A549 (cell line): Measurements from ENCODE around the gene GIT2. TPM values are rescaled to one million over a fixed set of nuclear protein-coding genes. Genes with fewer than 3 reads are reported as not detected.

ENCODE experiments used
- ATAC-seq, 2 experiments: fragments of 200-7000 bp in 1 of 2; fragments of >200 bp in 1 of 2; cut with Nextera tagmentation in 1 of 2; cut with Tn5 transposase in 1 of 2; 3 replicates each; pipeline versions ENCODE4 v1.8.0 to v1.9.1; 2018 to 2020; ENCODE audit warnings: mild to moderate bottlenecking in 1 of 2, moderate library complexity in 1 of 2
- CTCF ChIA-PET: fragments of 300-600 bp; sonication (Branson Sonifier 250); formaldehyde crosslinking; extraction: SDS; loops from one replicate; lab custom pipeline; 2021; ENCODE audit warnings: antibody characterized with exemption, inconsistent platforms; lab: Yijun Ruan, JAX
- POLR2A ChIA-PET: fragments of 350-600 bp; formaldehyde crosslinking; extraction: SDS; loops from one replicate; lab custom pipeline; 2021; ENCODE audit warnings: antibody characterized with exemption, inconsistent platforms; lab: Yijun Ruan, JAX
- DNase-seq, 2 experiments: peaks; one replicate each; pipeline versions ENCODE4 v3.0.0 to v3.0.0-alpha.2; 2011 to 2016; ENCODE audit warnings: low read depth in 1 of 2, low spot score in 1 of 2
- FAIRE-seq: peaks from 2 replicates; lab custom pipeline; 2011; peaks lifted over from hg19 to GRCh38; lab: Jason Lieb, UNC
- H3K27ac ChIP-seq, 2 experiments: fragments of >200 bp; sonication (Bioruptor Twin); formaldehyde crosslinking; 3 replicates each; pipeline ENCODE4 v1.5.1; 2016 to 2017
- H3K4me1 ChIP-seq: fragments of >200 bp; sonication (Bioruptor Twin); formaldehyde crosslinking; 3 replicates; pipeline ENCODE4 v1.6.1; 2016
- H3K4me2 ChIP-seq: fragments of >200 bp; sonication (Bioruptor Twin); formaldehyde crosslinking; 3 replicates; pipeline ENCODE4 v1.6.1; 2016
- H3K4me3 ChIP-seq: fragments of >200 bp; sonication (Bioruptor Twin); formaldehyde crosslinking; 3 replicates; pipeline ENCODE4 v1.5.1; 2016
- H3K9me3 ChIP-seq: fragments of >200 bp; sonication (Bioruptor Twin); formaldehyde crosslinking; 3 replicates; pipeline ENCODE4 v1.6.1; 2016
- BHLHE40 ChIP-seq: IDR thresholded peaks from 2 replicates; pipeline ENCODE4 v1.6.1; 2012; ENCODE audit warnings: low read depth, low read length, inconsistent platforms
- CEBPB ChIP-seq, 2 experiments: fragments of >200 bp in 1 of 2; sonication (Bioruptor Twin) in 1 of 2; formaldehyde crosslinking in 1 of 2; IDR thresholded peaks; 2 replicates each; pipeline ENCODE4 v1.6.1; 2012 to 2016
- CHD4 ChIP-seq: fragments of 200-600 bp; sonication (generic); IDR thresholded peaks from 2 replicates; pipeline ENCODE4 v1.6.1; 2016; ENCODE audit warnings: antibody characterized with exemption, mild to moderate bottlenecking, borderline replicate concordance
- EHF ChIP-seq: fragments of 250-450 bp; sonication (Bioruptor Pico); IDR thresholded peaks from 2 replicates; pipeline ENCODE4 v1.5.0; 2020; ENCODE audit warnings: mild to moderate bottlenecking
- EP300 ChIP-seq, 2 experiments: fragments of >200 bp; sonication (Bioruptor Twin); formaldehyde crosslinking; IDR thresholded peaks; 2 replicates in 1 of 2; 3 replicates in 1 of 2; pipeline ENCODE4 v1.6.1; 2016 to 2017
- ESRRA ChIP-seq: fragments of 150-350 bp; IDR thresholded peaks from 2 replicates; pipeline ENCODE4 v1.6.1; 2014; ENCODE audit warnings: mild to moderate bottlenecking, low read length, borderline replicate concordance
- FOSB ChIP-seq: fragments of 250-450 bp; sonication (Bioruptor Pico); IDR thresholded peaks from 2 replicates; pipeline ENCODE4 v1.5.0; 2020; ENCODE audit warnings: mild to moderate bottlenecking, moderate library complexity
- GATA3 ChIP-seq: IDR thresholded peaks from 2 replicates; pipeline ENCODE4 v1.6.1; 2012; ENCODE audit warnings: borderline replicate concordance
- HEYL ChIP-seq: fragments of 250-450 bp; sonication (Bioruptor Pico); IDR thresholded peaks from 2 replicates; pipeline ENCODE4 v1.8.0; 2021; ENCODE audit warnings: mild to moderate bottlenecking, moderate library complexity
- HOXA7 ChIP-seq: fragments of 250-450 bp; sonication (Bioruptor Pico); IDR thresholded peaks from 2 replicates; pipeline ENCODE4 v1.5.0; 2020; ENCODE audit warnings: mild to moderate bottlenecking, moderate library complexity
- HOXB5 ChIP-seq: fragments of 250-450 bp; sonication (Bioruptor Pico); IDR thresholded peaks from 2 replicates; pipeline ENCODE4 v1.5.0; 2020; ENCODE audit warnings: mild to moderate bottlenecking, moderate library complexity
- MAFK ChIP-seq: fragments of 450-650 bp; IDR thresholded peaks from 2 replicates; pipeline ENCODE4 v1.6.1; 2014; ENCODE audit not compliant: partially characterized antibody
- MYC ChIP-seq: IDR thresholded peaks from 2 replicates; pipeline ENCODE4 v1.6.1; 2012; ENCODE audit warnings: mild to moderate bottlenecking, inconsistent platforms, low read length, improper control_type of control experiment, borderline replicate concordance
- NFE2L2 ChIP-seq: fragments of 150-350 bp; conservative IDR thresholded peaks from 2 replicates; pipeline ENCODE4 v1.6.1; 2014; ENCODE audit warnings: low read length
- NR3C1 ChIP-seq: fragments of >200 bp; sonication (Bioruptor Twin); formaldehyde crosslinking; IDR thresholded peaks from 3 replicates; pipeline ENCODE4 v1.6.1; 2017
- POLR2A ChIP-seq: IDR thresholded peaks from 2 replicates; pipeline ENCODE4 v1.6.1; 2012; ENCODE audit warnings: mild to moderate bottlenecking, low read length
- RAD21 ChIP-seq, 2 experiments: fragments of >200 bp in 1 of 2; sonication (Bioruptor Twin) in 1 of 2; formaldehyde crosslinking in 1 of 2; IDR thresholded peaks in 1 of 2; conservative IDR thresholded peaks in 1 of 2; 2 replicates in 1 of 2; 3 replicates in 1 of 2; pipeline ENCODE4 v1.6.1; 2012 to 2018; ENCODE audit warnings: inconsistent platforms in 1 of 2
- SMC3 ChIP-seq: fragments of >200 bp; sonication (Bioruptor Twin); formaldehyde crosslinking; IDR thresholded peaks from 3 replicates; pipeline ENCODE4 v1.6.1; 2018; ENCODE audit warnings: inconsistent platforms
- SREBF2 ChIP-seq: fragments of 450-650 bp; IDR thresholded peaks from 2 replicates; pipeline ENCODE4 v1.6.1; 2014; ENCODE audit warnings: mild to moderate bottlenecking, moderate library complexity
- ZC3H11A ChIP-seq: fragments of 450-650 bp; IDR thresholded peaks from 2 replicates; pipeline ENCODE4 v1.6.1; 2014; ENCODE audit warnings: antibody characterized with exemption, mild to moderate bottlenecking
- ZNF302 ChIP-seq: fragments of 250-450 bp; sonication (Bioruptor Pico); IDR thresholded peaks from 2 replicates; pipeline ENCODE4 v1.9.0; 2021; ENCODE audit warnings: inconsistent platforms, mild to moderate bottlenecking, moderate library complexity
- ZSCAN20 ChIP-seq: fragments of 250-450 bp; sonication (Bioruptor Pico); IDR thresholded peaks from 2 replicates; pipeline ENCODE4 v1.8.0; 2022; ENCODE audit warnings: mild to moderate bottlenecking, moderate library complexity
- WGBS: methylation state at CpG from one replicate; pipeline ENCODE4 v1.1.6; 2017; ENCODE audit errors: missing lambda C conversion rate; 5-methylcytosine and 5-hydroxymethylcytosine counted together
- polyA plus RNA-seq, 4 experiments: library from polyadenylated mRNA; depleted of rRNA in 3 of 4; stranded (reverse); fragments of >200 nt; fragmentation: RNase III in 1 of 4; extraction: RNeasy Plus Mini Kit Qiagen cat#74134 plus additional on column Dnase treatment in 1 of 4; gene quantifications; 2 replicates in 3 of 4; 3 replicates in 1 of 4; pipeline ENCODE4 v1.2.3, GENCODE V29; 2011 to 2017
- TF ChIP-seq, protein P1 (sequence below): fragments of 250-450 bp; sonication (Bioruptor Pico); IDR thresholded peaks from 2 replicates; pipeline ENCODE4 v1.5.0; 2020; ENCODE audit warnings: low read depth, mild to moderate bottlenecking, moderate library complexity
- TF ChIP-seq, protein P2 (sequence below): fragments of >200 bp; sonication (Bioruptor Twin); formaldehyde crosslinking; IDR thresholded peaks from 3 replicates; pipeline ENCODE4 v1.6.1; 2016
- TF ChIP-seq, protein P3 (sequence below): fragments of >200 bp; sonication (Bioruptor Twin); formaldehyde crosslinking; IDR thresholded peaks from 2 replicates; pipeline ENCODE4 v1.6.1; 2016
- TF ChIP-seq, protein P4 (sequence below): fragments of 200-600 bp; sonication (generic); IDR thresholded peaks from 2 replicates; pipeline ENCODE4 v1.6.1; 2016; ENCODE audit warnings: antibody characterized with exemption, mild to moderate bottlenecking, moderate library complexity

GIT2 gene
- polyA plus RNA-seq, 2 of the 4 experiments (the other 2 are of a cell fraction), result 18.5 to 38.0 TPM

DNA sequence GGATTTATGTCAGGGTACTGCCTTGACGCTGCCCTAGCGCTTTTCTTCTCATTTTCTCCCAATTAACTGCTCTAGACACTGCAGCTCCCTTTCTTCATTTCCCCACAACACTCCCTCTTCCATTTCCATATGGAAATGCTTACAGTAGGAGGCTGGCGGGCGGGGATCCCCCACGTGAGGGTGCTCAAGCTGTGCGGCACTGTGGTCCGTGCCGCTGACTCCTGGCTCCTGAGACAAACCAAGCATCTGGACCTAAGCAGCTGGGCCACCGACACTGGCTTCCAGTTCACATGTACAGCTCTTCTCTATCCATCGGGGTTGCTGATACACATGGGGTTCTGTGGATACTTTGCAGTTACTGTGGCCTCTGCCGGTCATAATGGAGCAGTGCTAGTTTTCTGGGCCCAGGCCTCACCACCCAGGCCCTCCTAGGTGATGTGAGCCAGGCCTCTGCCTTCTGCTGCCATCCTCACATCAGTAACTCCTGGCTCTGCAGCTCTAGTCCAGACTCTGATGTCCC lies 75.8 kb downstream of the GIT2 start:
- DNase-seq (no peak), ATAC-seq (no peak), FAIRE-seq (no peak)
- H3K4me2 ChIP-seq, result no peak overlapping the region
- POLR2A ChIA-PET, result interaction anchor here (0.5 kb wide), 1 partner anchor 47 kb away, joined by 4 read pairs; no protein-coding TSS in a partner anchor
- WGBS, result 89% methylated on average over 11 of the region's 11 CpGs
- H3K9me3 ChIP-seq, result no peaks in the 10 kb centered on the region
- H3K27ac ChIP-seq, result no peak overlapping the region
- TF ChIP-seq RAD21 (conservative IDR thresholded peaks at IDR 0.05 in 1 of 2, IDR thresholded peaks at IDR 0.05 in 1 of 2) (no peak), GATA3 (no peak), BHLHE40 (no peak), MAFK (no peak), NR3C1 (no peak), ZSCAN20 (CRISPR knock-in tag) (no peak), POLR2A (no peak), ESRRA (no peak), ZC3H11A (no peak), SMC3 (no peak), ZNF302 (CRISPR knock-in tag) (no peak), HOXB5 (no peak), EHF (CRISPR knock-in tag) (no peak), CEBPB (IDR thresholded peaks at IDR 0.05) (no peak), EP300 (IDR thresholded peaks at IDR 0.05) (no peak)
- TF ChIP-seq, protein P1, sequence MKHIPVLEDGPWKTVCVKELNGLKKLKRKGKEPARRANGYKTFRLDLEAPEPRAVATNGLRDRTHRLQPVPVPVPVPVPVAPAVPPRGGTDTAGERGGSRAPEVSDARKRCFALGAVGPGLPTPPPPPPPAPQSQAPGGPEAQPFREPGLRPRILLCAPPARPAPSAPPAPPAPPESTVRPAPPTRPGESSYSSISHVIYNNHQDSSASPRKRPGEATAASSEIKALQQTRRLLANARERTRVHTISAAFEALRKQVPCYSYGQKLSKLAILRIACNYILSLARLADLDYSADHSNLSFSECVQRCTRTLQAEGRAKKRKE, result no peak
- TF ChIP-seq, protein P2, sequence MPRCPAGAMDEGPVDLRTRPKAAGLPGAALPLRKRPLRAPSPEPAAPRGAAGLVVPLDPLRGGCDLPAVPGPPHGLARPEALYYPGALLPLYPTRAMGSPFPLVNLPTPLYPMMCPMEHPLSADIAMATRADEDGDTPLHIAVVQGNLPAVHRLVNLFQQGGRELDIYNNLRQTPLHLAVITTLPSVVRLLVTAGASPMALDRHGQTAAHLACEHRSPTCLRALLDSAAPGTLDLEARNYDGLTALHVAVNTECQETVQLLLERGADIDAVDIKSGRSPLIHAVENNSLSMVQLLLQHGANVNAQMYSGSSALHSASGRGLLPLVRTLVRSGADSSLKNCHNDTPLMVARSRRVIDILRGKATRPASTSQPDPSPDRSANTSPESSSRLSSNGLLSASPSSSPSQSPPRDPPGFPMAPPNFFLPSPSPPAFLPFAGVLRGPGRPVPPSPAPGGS, result no peak
- TF ChIP-seq, protein P3, sequence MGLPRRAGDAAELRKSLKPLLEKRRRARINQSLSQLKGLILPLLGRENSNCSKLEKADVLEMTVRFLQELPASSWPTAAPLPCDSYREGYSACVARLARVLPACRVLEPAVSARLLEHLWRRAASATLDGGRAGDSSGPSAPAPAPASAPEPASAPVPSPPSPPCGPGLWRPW, result no peak
- H3K4me3 ChIP-seq, result no peak overlapping the region
- no peaks in the 10 kb centered on the region for H3K4me1 ChIP-seq
- CTCF ChIA-PET, result interaction anchor here (0.7 to 3.8 kb wide), 6 partner anchors 8 to 114 kb away, joined by 3 to 12 read pairs (median 6); no protein-coding TSS in a partner anchor

DNA sequence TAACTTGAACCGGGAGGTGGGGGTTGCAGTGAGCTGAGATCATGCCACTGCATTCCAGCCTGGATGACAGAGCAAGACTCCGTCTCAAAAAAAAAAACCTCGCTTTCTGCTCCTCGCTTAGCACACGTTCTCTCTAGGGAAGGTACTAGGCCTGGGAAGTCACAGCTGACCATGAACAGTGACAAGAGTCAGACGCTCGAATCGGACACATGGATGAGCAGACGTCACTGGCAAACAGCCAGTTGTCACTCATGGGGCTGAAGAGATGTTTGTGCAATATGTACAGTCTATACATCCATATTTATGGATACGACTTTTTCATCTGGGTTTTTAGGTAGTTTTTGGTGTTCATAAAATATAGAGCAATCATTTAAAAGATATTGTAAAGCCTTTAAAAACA lies 76.7 kb downstream of the GIT2 start:
- FAIRE-seq (no peak), DNase-seq (no peak), ATAC-seq (no peak)
- TF ChIP-seq HEYL, result no peak
- TF ChIP-seq HOXA7, result no peak
- no peak for TF ChIP-seq NFE2L2
- TF ChIP-seq ESRRA, result no peak
- no peak for TF ChIP-seq FOSB (CRISPR knock-in tag)
- TF ChIP-seq GATA3, result no peak
- no peak for TF ChIP-seq SREBF2
- TF ChIP-seq POLR2A, result no peak
- TF ChIP-seq CEBPB (IDR thresholded peaks at IDR 0.05), result no peak
- no peak for TF ChIP-seq MYC
- TF ChIP-seq EP300 (IDR thresholded peaks at IDR 0.05), result no peak
- no peak for TF ChIP-seq CHD4
- TF ChIP-seq MAFK, result no peak
- TF ChIP-seq, protein P1, result no peak
- TF ChIP-seq, protein P4, sequence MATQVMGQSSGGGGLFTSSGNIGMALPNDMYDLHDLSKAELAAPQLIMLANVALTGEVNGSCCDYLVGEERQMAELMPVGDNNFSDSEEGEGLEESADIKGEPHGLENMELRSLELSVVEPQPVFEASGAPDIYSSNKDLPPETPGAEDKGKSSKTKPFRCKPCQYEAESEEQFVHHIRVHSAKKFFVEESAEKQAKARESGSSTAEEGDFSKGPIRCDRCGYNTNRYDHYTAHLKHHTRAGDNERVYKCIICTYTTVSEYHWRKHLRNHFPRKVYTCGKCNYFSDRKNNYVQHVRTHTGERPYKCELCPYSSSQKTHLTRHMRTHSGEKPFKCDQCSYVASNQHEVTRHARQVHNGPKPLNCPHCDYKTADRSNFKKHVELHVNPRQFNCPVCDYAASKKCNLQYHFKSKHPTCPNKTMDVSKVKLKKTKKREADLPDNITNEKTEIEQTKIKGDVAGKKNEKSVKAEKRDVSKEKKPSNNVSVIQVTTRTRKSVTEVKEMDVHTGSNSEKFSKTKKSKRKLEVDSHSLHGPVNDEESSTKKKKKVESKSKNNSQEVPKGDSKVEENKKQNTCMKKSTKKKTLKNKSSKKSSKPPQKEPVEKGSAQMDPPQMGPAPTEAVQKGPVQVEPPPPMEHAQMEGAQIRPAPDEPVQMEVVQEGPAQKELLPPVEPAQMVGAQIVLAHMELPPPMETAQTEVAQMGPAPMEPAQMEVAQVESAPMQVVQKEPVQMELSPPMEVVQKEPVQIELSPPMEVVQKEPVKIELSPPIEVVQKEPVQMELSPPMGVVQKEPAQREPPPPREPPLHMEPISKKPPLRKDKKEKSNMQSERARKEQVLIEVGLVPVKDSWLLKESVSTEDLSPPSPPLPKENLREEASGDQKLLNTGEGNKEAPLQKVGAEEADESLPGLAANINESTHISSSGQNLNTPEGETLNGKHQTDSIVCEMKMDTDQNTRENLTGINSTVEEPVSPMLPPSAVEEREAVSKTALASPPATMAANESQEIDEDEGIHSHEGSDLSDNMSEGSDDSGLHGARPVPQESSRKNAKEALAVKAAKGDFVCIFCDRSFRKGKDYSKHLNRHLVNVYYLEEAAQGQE, result no peak
- no peak for TF ChIP-seq ZNF302 (CRISPR knock-in tag)
- no peaks in the 10 kb centered on the region for H3K9me3 ChIP-seq
- 87% methylated on average over 10 of the region's 10 CpGs for WGBS
- no peak overlapping the region for H3K27ac ChIP-seq
- ChIA-PET POLR2A (no interaction called here), CTCF (interaction anchor here (0.6 to 3.8 kb wide), 6 partner anchors 9 to 113 kb away, joined by 3 to 12 read pairs (median 6); no protein-coding TSS in a partner anchor)
- H3K4me1 ChIP-seq, result no peaks in the 10 kb centered on the region
- H3K4me2 ChIP-seq, result no peak overlapping the region
- no peak overlapping the region for H3K4me3 ChIP-seq
